GM21447 (cell line): ENCODE results near the gene COX15.
"Not testable (repeated sequence)": the region's sequence is repeated elsewhere in the genome, so short reads cannot be mapped to it uniquely, and the experiment has no call there.

ENCODE experiments used
- ATAC-seq: cut with Tn5 transposase; IDR thresholded peaks from one replicate; pipeline ENCODE4 v1.9.1; 2021; ENCODE audit not compliant: unreplicated experiment

Gene COX15

DNA sequence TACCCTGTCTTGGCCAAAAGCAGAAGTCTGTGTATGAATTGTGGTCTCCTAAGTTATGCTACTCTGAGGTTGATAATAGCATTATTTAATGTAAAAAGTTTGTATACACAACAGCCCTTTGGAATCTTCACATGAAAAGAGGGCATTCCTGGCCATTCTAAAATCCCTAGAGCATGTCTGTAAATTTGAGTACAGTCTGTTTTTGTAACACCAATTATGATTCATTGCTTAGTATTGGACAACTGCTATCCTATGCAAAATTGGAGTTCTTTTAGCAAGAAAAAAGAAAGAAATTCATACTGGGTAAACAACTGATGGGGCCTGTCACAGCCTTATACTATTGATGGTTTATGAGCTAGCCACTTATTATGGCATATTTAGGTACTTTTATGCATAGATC, 10.3 kb upstream of the COX15 start:
- ATAC-seq, result no peak

DNA sequence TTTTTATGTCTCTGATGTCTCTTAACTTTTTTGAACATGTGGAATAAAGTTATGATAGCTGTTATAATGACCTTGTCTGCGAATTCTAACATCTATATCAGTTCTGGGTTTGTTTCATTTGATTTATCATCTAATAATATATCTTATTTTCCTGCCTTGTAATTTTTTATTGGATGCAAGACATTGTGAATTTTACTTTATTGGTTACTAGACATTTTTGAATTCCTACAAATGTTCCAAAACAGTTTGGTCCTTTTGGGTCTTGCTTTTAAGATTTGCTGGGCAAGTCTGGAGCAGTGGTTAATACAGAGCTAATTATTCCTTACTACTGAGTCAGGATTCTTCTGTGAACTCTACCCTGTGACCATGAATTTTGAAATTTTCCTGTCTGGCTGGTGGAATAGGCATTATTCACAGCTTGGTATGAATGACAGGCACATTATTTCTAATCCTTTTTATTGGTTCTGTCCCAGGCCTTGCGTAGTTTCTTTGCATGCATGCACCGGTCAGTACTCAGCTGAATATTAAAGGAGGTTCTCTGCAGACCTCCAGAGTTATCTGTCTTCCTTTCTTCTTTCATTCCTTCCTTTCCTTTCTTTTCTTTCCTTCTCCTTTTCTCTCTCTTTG, 9.1 kb upstream of the COX15 start:
- ATAC-seq, result no peak

DNA sequence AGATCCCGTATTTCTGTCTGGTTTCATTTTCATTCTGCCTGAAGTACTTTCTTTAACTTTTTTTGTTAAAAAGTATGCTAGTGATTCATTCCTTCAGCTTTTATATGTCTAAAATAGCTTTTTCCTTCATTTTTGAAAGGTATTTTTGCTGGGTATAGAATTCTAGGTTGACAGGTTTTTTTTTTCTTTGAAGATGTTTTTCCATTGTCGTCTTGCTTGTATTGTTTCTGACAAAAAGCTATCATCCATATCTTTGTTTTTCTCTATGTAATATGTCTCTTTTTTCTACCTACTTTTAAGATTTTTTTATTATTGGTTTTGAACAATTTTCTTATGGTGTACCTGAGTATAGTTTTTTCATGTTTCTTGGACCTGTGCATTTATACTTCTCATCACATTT, 8.3 kb upstream of the COX15 start:
- ATAC-seq, result no peak

DNA sequence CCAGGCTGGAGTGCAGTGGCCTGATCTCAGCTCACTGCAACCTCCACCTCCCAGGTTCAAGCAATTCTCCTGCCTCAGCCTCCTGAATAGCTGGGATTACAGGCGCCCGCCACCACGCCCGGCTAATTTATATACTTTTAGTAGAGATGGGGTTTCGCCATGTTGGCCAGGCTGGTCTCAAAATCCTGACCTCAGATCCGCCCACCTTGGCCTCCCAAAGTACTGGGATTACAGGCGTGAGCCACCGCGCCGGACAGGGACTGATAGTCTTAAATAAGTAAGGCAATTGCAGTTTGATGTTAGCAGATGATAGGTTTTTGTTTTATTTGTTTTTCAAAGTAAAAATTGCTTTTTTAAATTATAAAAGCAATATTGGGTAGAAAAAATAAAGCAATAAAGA, 2.2 kb upstream of the COX15 start:
- not testable (repeated sequence) for ATAC-seq

DNA sequence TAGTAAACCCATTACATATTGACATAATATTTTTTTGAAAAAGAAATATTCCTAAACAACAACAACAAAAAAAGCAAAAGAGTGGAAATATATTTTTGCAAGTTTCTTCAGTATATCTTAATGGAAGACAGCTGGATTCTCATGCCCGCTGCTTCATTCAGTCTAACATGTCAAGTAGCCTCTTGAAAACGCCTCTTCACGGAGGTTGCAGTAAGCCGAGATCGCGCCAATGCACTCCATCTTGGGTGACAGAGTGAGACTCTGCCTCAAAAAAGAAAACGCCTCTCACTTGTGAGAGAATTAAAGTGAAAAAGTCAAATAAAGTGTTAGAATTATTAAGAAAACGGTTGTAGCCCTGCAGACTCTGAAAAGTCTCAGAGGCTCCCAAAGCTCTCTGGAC, 1.4 kb upstream of the COX15 start:
- ATAC-seq, result no peak

DNA sequence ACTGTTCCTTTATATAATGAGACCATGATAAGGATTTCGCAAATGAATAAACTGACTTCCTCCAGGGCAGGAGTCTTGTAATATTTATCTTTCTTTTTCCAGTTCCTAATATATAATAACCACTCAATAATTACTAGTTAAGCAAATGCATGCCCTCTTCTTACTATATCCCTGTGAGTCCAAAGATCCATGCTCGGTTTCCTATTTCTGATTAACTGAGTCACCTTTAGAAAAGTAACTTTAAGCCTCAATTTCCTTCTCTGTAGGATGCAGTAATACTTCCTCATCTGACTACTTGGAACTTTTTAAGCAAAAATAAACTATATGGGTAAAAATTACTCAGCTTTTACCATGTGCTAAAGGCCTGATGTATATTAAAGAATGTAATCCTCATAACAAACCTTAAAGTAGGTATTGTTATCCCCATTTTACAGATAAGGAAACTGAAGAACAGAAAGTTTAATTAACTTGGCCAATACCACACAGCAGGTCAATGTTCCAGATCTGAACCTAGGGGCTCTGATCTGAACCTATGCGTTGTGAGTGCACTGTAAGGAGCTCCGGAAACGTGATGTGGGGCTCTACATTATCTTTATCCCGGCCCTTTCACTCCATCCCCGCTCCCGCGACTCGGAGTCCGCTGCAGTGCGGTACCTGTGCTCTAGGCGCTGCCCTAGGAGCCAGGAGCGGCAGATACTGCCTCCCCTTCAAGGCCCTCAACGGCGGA, 458 bp downstream of the COX15 start:
- peak; percentile 22 for ATAC-seq

DNA sequence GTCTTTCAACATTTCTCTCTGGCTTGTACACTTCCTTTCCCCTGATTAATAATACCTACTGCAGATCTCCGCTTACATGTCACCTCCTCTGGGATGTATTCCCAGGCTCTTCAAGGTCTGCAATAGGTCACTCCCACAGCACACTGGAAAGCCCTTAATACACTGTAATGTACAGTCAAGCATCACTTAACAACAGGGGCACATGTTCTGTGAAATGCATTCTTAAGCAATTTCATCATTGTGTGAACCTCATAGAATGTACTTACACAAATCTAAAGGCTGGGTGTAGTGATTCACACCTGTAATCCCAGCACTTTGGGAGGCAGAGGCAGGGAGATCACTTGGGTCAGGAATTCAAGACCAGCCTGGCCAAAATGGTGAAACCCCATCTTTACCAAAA, 1.9 kb downstream of the COX15 start:
- no peak for ATAC-seq

DNA sequence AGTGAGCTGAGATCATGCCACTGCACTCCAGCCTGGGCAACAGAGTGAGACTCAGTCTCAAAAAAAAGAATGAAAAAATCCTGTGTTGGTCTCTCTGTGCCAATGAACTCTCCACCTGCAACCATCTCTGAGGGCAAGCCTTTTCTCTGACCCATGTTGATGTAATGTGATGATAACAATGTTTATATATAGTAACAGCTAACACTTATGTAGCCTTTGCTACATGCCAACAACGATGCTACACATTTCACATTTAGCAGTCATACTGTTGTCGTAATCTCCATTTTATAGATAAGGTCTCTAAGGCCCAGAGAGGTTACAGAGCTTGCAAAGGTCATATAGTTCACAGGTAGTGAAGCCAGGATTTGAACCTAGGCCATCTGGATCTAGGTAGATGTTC, 11.5 kb downstream of the COX15 start:
- ATAC-seq, result no peak

DNA sequence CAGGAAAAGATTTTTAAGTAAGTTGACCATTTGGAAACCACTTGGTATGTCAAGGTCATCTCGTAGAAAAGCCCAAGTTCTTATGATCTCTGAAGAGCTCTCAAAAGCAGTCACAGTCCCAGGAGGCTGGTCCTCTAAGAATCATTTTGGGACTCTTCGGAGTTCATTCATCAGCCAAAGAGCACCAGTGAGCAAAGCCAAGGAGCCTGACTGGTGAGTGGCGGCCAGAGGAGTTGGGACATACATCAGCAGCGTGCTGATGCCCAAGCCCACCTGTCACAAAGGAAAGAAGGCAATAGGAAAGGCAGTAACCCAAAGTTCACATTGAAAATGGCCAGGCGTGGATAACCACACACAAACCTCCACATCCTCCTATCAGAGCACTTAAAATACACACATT, 17.5 kb downstream of the COX15 start:
- ATAC-seq, result no peak

DNA sequence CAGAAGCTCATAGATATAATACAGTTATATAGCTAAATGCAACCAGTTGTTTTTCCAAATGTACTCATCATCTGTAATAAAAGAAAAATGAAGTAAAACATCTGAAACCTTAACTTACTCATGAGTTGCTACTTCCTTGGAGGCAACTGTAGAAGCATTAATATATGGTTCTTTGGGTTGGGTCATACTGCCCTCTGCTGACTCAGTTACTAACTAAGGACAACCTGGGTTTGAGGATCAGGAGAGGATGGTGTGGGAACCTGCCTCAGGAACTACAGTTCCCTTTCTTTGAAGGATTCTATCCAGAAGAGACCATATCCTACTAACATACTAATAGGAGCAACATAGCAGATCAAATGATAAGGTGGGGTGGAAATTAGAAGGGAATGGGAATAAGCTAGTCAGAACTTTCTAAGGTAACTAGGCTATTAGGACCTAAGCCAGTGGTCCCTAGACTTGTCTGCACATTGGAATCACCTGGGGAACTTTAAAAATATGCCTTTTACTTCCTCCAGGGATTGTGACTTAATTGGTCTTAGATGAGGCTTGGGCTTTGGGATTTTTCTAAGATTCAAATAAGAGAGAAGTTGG, 20.7 kb downstream of the COX15 start:
- ATAC-seq, result no peak

DNA sequence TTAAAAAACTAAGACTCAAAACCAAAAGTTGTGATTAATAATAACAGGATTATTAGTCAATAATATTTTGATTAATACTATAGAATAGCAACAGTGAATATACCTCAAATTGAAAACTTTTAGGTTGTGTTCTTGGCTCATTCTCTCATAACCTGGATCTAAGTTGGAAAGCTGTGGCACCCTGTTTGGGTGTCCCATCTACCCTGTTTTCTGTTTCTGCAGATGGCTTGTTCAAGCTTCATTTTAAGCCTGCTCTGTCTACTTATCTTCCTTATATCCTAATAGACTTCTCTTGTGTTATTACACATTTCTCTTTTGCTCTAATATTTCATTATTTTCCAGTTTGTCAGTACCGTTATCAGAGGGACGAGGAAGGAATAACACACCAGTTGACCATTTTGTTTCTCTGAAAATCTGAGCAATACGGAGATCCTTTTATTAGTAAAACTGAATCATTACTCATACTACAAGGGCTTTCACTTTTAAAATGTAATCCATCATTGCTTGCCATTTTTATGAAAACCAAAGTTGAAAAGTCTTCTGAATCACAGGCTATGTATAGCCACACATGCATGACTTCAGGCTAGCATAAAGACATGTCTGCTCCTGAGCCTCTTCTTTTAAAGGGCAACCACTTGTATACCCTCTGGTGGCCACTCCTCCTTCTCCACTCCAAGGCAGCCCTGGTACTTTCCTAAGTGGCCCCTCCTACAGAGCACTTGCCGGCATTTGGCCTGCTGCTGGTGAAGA, 22.3 kb downstream of the COX15 start:
- peak; percentile 69 for ATAC-seq

DNA sequence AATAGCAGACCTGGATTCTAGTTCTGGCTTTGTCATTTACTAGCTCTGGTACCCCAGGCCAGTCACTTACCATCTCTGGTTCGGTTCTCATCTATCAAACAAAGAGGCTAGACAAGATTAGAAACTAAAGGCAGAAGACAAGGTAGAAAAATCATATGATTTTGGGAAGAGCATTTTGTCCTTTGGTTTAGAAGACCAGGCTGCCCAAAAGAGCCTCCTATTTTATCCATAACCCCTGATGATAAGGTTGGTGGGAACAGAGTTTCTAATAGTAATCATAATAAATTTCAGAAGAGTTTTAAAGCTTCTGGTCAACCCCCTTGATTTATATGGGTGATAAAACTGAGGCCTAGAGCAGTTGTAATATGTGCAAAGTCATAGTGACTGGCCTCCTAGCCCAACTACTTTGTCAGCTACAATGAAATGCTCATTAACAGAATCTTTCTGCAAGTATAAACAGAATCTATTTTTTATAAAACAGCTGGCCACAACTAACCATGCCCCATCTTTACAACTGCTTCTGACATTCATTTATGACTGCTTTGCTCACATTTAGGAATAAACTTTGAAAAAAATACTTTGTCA, 23.4 kb downstream of the COX15 start:
- no peak for ATAC-seq

DNA sequence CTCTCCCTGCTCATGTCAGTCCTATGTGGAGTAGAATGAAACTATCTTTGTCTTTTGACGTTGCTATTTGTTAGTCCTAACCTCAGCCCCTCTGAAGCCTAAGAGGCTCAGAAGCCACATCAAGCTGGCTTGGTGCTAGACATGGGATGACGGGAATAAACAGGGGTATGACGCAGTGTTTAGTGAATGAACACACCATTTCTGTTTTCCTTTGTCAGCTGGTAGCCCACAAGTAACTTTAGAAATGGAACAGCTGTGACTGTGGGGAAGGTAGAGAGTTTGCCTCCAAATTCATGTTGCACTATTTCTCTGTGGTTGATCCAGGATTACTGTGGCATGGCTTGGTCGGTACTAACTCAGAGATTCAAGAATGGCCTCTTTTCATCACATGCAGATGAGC, 31.3 kb downstream of the COX15 start:
- ATAC-seq, result no peak

DNA sequence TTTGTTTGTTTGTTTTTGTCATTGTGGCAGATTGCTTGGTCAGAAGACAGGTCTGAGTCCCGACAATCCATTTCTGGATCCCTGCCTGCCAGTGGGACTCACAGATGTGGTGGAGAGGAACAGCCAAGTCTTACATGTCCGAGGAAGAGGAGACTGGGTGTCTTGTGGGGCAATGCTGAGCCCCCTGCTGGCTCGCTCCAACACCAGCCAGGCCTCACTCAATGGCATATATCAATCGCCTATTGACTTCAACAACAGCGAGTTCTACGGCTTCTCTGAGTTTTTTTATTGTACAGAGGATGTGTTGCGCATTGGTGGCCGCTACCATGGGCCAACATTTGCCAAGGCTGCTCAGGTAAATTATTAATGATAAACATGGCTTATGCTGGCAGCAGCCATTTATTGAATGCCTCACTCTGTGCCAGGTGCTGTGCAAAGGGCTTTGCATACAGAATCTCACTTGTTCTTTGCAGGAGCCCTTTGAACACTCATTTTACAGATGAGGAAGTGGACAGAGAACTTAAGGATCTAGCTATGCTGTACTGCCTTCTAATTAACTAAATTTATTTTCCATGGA, 33.3 kb downstream of the COX15 start:
- ATAC-seq, result no peak

DNA sequence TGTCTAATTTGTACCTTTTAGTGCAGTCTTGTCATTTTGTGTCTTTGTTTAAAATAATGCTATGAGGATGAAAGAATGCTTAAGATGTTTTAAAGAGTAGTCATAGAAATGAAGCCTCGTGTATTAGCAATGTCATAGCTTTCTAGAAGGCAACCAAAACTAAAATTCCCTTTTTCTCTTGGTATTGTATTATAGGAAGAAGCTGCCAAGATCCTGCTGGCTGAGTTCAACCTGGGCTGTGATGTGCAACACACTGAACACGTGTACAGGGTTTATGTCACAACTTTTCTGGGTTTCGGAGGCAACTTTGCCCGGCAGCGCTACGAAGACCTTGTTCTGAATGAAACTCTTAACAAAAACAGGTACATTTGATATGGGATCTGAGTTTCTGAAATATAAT, 36.2 kb downstream of the COX15 start:
- no peak for ATAC-seq

DNA sequence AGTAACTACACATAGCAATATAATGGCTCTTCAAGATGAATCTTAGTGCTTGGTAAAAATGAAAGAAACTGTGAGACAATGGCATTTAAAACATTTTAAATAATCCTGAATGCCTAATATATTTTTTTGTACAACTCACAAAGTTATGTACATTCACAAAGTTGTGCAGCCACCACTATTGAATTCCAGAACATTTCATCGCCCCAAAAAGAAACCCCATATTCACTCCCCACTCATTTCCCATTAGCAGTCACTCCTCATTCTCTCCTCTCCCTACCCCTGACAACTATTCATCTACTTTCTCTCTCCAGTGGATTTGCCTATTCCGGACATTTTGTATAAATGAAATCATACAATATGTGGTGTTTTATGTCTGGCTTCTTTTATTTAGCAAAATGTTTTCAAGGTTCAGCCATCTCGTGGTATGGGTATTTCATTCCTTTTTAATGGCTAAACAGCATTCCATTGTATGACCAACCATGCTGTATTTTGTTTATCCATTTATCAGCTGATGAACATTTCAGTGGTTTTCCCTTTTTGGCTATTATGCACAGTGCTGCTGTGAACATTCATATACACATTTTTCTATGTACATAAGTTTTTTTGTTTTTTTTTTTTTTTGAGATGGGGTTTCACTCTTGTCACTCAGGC, 37.9 kb downstream of the COX15 start:
- ATAC-seq, result no peak

DNA sequence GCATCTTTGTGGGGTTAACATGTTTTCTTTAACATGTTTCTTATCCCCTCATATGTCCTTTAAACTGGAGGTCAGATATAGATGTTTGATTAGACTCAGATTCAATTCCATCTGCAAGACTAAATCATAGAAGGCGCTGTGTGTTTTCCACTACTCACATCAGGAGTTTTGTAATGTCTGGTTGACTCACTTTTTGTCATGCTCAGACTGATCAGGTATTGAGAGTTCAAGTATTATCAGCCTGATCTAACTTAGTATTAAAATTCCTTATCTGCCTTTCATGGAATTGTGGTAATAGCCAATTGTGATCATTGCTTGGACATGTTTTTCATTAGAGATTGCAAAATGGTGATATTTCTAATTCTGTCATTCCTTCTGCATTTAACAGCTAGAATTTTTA, 42.5 kb downstream of the COX15 start:
- ATAC-seq, result no peak

DNA sequence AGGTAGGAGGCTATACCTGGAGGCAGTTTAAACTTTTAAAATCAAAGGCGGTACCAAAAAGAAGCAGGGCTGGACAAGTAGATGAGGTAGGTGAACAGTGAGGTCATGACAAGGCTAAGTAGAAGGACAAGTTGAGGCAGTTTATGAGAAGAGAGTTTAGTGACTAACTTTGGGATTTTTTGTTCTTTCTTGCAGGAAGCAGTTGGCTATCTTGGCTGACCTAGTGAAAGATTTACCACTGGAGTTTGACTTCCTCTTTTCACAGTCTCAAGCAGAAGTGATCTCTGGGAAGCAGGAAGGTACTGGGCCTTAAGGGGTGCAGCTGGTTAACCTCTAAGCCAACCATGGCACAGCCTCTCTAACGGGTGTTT, 46.3 kb downstream of the COX15 start:
- ATAC-seq, result peak; percentile 94

DNA sequence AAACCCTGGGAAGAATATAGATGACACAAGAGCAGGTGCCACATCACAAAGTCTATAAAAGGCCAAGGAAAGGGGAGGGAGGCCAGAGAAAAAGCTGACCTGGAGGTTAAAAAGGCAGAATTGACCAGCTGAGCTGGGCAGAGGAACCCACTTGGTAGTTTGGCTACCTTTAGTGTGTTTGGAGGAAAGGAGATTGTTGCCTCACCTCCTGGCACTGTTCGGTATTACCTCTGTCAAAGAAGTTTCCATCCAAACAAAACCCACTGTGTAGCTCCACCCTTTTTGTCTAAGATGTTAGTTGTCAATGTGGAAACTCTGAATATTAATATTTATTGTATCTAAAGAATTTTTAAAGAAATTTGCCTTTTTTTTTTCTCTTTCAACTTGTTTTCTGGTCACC, 49.2 kb downstream of the COX15 start:
- ATAC-seq, result no peak
